Ureter (tissue), 1 donor: ENCODE data around the gene OAS1. TPM values are rescaled to one million over a fixed set of nuclear protein-coding genes. Genes with fewer than 3 reads are reported as not detected.

Experiments
- DNase-seq: peaks from one replicate; pipeline ENCODE4 v3.0.0-alpha.2; 2020; ENCODE audit warnings: low spot score
- total RNA-seq: library from RNA; stranded (reverse); gene quantifications from one replicate; pipeline ENCODE4 v1.2.4, GENCODE V29; 2023
- donor health status: DM: yes; HTN: yes; CAD: no.

The OAS1 gene
- total RNA-seq, 1 donor from 2014 or later: 48.4 TPM

- DNase-seq: no peak
These were observed 58.9 kb downstream of the OAS1 start for GRCh38 chr12:112965643-112966042.

DNA sequence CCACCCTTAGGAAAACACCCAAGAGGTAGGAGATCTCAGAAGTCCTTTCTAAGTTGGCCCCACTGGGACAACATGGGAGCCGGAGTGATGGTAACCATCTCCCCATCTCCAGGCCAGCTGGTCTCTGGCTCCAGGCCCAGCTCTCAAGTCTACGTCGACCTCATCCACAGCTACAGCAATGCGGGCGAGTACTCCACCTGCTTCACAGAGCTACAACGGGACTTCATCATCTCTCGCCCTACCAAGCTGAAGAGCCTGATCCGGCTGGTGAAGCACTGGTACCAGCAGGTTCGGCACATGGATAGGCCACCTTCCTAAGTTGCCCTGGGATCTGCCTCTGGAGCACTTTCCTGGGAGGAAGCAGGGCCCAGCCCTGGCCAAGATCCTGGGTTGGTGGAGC is 60.5 kb downstream of the OAS1 start:
- no peak for DNase-seq

GRCh38 chr12:112967858-112968257 is 61.1 kb downstream of the OAS1 start:
- no peak for DNase-seq

Other genes with a start within 250 kb of the OAS1 start
- not detected for gene RPH3A, start 115.2 kb upstream of the OAS1 start, total RNA-seq
- gene OAS3, start 31.5 kb downstream of the OAS1 start, total RNA-seq: 33.4 TPM
- gene OAS2, start 71.6 kb downstream of the OAS1 start, total RNA-seq: 27.5 TPM
- 1.1 TPM for gene DTX1, start 149.8 kb downstream of the OAS1 start, total RNA-seq
- gene RASAL1, start 228.8 kb downstream of the OAS1 start, total RNA-seq: 1.6 TPM
- not detected for gene CFAP73, start 242.8 kb downstream of the OAS1 start, total RNA-seq